Karpas-422 (cell line): ENCODE results near the gene NOTUM. TPM values are rescaled to one million over a fixed set of nuclear protein-coding genes. Genes with fewer than 3 reads are reported as not detected.

ENCODE experiments used
- DNase-seq: peaks from one replicate; pipeline ENCODE4 v3.0.0-alpha.2; 2015
- H2AFZ ChIP-seq: fragments of 200-600 bp; sonication (generic); 2 replicates; pipeline ENCODE4 v1.6.1; 2014; ENCODE audit warnings: antibody characterized with exemption, low read length, mixed read lengths
- H3K27ac ChIP-seq: fragments of 200-600 bp; sonication (generic); 2 replicates; pipeline ENCODE4 v1.5.1; 2014; ENCODE audit warnings: mild to moderate bottlenecking, low read length, moderate library complexity
- H3K27me3 ChIP-seq: fragments of 200-600 bp; sonication (generic); 2 replicates; pipeline ENCODE4 v1.6.1; 2014; ENCODE audit warnings: low read length, mixed read lengths
- H3K36me3 ChIP-seq: fragments of 200-600 bp; sonication (generic); 2 replicates; pipeline ENCODE4 v1.6.1; 2014; ENCODE audit warnings: low read length, mixed read lengths; ENCODE audit not compliant: insufficient read depth
- H3K4me1 ChIP-seq: fragments of 200-600 bp; sonication (generic); 2 replicates; pipeline ENCODE4 v1.6.1; 2014; ENCODE audit warnings: mild to moderate bottlenecking, low read length, mixed read lengths
- H3K4me2 ChIP-seq: fragments of 200-600 bp; sonication (generic); 2 replicates; pipeline ENCODE4 v1.6.1; 2014; ENCODE audit warnings: low read length, low read depth, mild to moderate bottlenecking; ENCODE audit not compliant: poor library complexity, severe bottlenecking
- H3K4me3 ChIP-seq: fragments of 200-600 bp; sonication (generic); 2 replicates; pipeline ENCODE4 v1.5.1; 2014; ENCODE audit warnings: mild to moderate bottlenecking, antibody characterized with exemption, low read length, mixed read lengths
- H3K79me2 ChIP-seq: fragments of 200-600 bp; sonication (generic); 2 replicates; pipeline ENCODE4 v1.6.1; 2014; ENCODE audit warnings: mild to moderate bottlenecking, low read length, mixed read lengths
- H3K9ac ChIP-seq: fragments of 200-600 bp; sonication (generic); 2 replicates; pipeline ENCODE4 v1.6.0; 2014; ENCODE audit warnings: low read length
- H3K9me2 ChIP-seq: fragments of 200-600 bp; sonication (generic), shearing (Covaris generic); replicated peaks from 2 replicates; pipeline ENCODE4 v1.6.0; 2014; ENCODE audit warnings: mild to moderate bottlenecking, low read length, moderate library complexity; ENCODE audit not compliant: insufficient read depth
- H3K9me3 ChIP-seq: fragments of 300-700, 200-600 bp; sonication (generic); 2 replicates; pipeline ENCODE4 v1.6.1; 2014; ENCODE audit warnings: low read length, mixed read lengths
- H4K20me1 ChIP-seq: fragments of 200-600 bp; sonication (generic); 2 replicates; pipeline ENCODE4 v1.6.1; 2014; ENCODE audit warnings: mild to moderate bottlenecking, antibody characterized with exemption, low read length, low read depth; ENCODE audit not compliant: insufficient read depth
- total RNA-seq: library from RNA; depleted of rRNA; stranded (reverse); fragments of >200 nt; shearing (Covaris generic); gene quantifications from 2 replicates; pipeline ENCODE4 v1.2.3, GENCODE V29; 2014; ENCODE audit warnings: low replicate concordance

Gene NOTUM
- total RNA-seq, 1 experiment from 2014 or later: not detected

DNA sequence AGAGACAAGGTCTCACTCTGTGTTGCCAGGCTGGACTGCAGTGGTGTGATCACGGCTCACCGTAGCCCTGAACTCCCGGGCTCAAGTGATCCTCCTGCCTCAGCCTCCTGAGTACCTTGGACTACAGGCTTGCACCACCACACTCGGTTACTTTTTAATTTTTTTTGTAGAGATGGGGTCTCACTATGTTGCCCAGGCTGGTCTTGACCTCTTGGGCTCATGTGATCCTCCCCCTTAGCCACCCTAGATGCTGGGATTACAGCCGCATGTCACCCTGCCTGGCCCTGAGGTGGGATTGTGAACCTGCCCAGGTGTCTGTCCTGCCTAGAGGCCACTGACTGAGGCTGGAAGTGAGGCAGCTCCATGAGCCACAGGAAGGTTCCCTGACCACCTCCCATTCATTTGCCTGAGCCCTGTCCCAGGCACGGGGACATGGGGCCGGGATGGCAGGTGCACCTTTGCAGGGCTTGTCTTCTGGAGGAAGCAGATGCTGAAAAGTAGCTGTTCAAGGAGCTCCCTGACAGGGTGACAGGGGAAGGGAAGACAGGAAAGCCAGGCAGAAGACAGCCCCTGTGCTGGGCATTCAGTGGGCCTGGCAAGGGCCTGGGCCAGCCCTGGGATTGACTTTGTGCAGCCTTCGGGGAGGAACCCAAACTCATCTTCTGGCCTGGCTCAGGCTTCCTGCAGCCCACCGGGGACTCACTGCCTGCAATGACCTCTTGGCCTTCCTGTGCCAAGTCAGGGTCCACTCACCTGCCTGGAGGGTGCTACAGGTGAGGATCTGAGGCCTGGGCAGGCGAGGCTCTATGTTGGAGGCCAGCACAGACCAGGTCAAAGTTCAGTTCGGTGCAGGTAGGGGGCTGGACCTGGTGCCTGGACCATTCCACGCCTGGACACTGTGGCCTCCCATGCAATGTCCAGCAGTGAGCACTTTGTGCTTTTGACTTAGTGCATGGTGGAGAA lies 8.1 kb upstream of the NOTUM start:
- Histone ChIP-seq H4K20me1 (no peaks in the 10 kb centered on the region), H3K4me3 (no peak overlapping the region), H3K79me2 (no peaks in the 10 kb centered on the region), H3K9me2 (no peaks in the 10 kb centered on the region), H3K36me3 (no peaks in the 10 kb centered on the region), H3K27ac (no peak overlapping the region), H3K4me2 (no peak overlapping the region), H3K4me1 (peaks cover 23% of the 10 kb centered on the region), H2AFZ (no peak overlapping the region), H3K9ac (no peak overlapping the region), H3K27me3 (no peaks in the 10 kb centered on the region), H3K9me3 (no peaks in the 10 kb centered on the region)
- DNase-seq: no peak

DNA sequence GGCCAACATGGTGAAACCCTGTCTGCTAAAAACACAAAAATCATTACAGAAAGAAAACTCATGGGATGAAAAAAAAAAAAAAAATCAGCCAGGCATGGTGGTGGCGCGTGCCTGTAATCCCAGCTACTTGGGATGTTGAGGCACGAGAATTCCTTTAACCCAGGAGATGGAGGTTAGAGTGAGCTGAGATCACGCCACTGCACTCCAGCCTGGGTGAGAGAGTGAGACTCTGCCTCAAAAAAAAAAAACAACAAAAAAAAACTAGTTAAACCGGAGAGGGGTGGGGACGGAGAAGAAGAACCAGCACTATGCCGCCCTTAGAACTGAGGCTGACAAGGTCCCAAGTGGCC lies 7.4 kb upstream of the NOTUM start:
- peak overlapping the region; percentile 71 for H3K9ac ChIP-seq
- H3K9me2 ChIP-seq: no peaks in the 10 kb centered on the region
- no peaks in the 10 kb centered on the region for H3K79me2 ChIP-seq
- no peaks in the 10 kb centered on the region for H3K27me3 ChIP-seq
- H3K27ac ChIP-seq: no peak overlapping the region
- peak overlapping the region; percentile 62; the same call in 1 of the 2 replicates for H3K4me3 ChIP-seq
- DNase-seq: no peak
- H4K20me1 ChIP-seq: no peaks in the 10 kb centered on the region
- H3K9me3 ChIP-seq: no peaks in the 10 kb centered on the region
- H3K4me2 ChIP-seq: peak overlapping the region; percentile 75
- H2AFZ ChIP-seq: peak overlapping the region; percentile 94; the same call in 1 of the 2 replicates
- H3K4me1 ChIP-seq: peaks cover 23% of the 10 kb centered on the region
- H3K36me3 ChIP-seq: no peaks in the 10 kb centered on the region

DNA sequence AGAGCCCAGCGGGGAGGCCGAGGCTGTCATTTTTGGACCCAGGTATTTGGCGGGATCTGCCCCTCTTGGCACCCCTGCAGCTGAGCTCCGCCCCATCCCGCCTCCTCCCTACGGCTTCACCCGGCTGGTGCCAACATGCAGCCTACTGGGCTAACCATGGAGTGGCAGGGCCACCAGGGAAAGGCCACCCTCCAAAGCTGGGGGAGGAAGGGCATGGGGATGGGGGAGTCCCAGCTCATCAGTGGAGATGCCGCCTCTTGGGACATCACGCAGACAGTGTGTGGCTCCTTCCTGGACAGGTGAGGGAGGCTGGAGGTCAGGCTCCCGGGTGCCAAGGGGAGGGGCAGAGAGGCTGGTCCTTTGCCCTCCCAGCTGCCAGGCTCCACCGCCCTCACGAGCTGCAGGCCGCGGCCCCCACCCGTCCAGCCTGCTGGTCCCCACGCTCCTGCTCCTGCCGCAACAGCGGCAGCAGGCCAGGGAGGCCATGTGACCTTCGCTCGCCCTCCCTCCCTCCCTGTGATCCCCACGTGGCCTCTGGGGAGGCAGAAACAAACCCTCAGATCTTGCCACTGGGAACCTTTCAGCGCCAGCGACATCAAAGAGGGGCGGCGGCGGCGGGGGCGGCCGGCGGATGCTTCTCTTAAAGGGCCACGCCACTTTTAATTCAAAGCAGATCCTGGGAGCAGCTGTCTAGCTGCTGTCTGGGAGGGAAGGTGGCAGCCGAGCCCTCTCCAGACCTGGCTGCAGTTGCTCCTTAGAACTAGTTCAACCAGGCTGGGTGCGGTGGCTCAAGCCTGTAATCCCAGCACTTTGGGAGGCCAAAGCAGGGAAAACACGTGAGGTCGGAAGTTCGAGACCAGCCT lies 6.8 kb upstream of the NOTUM start:
- Histone ChIP-seq H3K79me2 (no peaks in the 10 kb centered on the region), H3K36me3 (no peaks in the 10 kb centered on the region), H3K4me2 (peak overlapping the region; percentile 75), H3K9ac (peak overlapping the region; percentile 71), H2AFZ (peak overlapping the region; percentile 94), H3K27ac (no peak overlapping the region), H3K27me3 (no peaks in the 10 kb centered on the region), H3K9me3 (no peaks in the 10 kb centered on the region), H3K4me1 (peaks cover 23% of the 10 kb centered on the region), H3K9me2 (no peaks in the 10 kb centered on the region), H3K4me3 (peak overlapping the region; percentile 62), H4K20me1 (no peaks in the 10 kb centered on the region)
- peak; percentile 90 for DNase-seq

DNA sequence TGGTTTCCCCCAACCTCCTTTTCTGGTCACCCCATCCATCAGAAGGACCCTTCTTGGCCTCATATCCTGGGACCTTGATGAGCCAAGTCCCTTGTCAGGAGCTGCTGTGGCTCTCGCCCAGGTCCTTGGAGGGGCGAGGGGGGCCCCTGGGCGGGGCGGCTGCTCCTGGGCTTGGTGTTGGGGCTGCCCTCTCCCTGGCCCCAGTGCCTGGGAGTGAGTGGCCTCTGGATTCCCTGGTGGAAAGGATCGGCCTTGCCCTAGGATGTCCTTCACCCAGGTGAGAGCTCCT lies 6.2 kb upstream of the NOTUM start:
- H3K27ac ChIP-seq: no peak overlapping the region
- no peaks in the 10 kb centered on the region for H3K9me3 ChIP-seq
- DNase-seq: no peak
- H4K20me1 ChIP-seq: no peaks in the 10 kb centered on the region
- H3K4me2 ChIP-seq: peak overlapping the region; percentile 75
- no peaks in the 10 kb centered on the region for H3K27me3 ChIP-seq
- no peaks in the 10 kb centered on the region for H3K79me2 ChIP-seq
- H3K4me3 ChIP-seq: peak overlapping the region; percentile 62; the same call in 1 of the 2 replicates
- H3K4me1 ChIP-seq: peaks cover 23% of the 10 kb centered on the region
- H3K9me2 ChIP-seq: no peaks in the 10 kb centered on the region
- peak overlapping the region; percentile 71 for H3K9ac ChIP-seq
- H3K36me3 ChIP-seq: no peaks in the 10 kb centered on the region
- peak overlapping the region; percentile 94 for H2AFZ ChIP-seq

DNA sequence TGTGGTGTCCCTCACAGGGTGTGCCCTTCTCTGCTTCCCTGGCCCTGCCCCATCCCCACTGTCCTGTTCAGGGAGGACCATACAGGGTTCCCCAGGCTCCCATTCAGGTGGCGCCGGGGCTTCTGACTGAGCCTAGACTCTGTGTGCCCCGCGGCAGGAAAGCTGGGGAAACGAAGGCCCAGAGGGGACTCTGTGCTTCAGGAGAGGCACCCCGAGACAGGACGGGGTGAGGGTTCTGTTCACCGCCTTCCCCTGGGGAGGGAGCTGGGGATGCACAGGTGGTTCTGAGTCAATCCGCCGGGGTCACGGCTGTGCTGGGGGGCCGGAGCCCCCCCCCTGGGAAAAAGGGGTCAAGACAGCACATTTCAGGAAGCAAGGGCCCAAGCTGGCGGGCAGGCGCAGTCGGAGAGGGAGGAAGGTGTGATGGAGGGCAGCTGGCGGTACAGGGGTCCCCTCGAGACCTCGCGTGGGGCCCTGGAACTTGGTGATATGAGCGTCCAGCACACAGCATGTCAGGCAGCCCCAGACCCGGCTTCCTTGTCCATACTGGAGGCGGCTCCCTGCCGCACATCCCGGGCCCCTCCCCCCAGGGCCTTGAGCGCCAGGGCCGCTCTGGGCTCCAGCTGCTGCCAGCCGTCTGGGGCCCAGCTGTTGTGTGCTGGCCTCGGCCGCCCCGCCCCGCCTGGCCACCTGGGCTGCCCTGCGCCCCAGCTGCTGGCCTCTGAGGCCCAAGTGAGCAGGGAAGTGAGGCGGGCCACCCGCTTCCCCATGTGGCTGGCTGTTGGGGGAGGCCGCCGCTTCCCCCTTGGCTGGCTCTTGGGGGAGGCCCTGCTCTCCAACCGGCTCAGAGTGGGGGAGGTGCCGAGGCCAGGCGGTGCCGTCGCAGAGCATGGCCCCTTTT lies 5.6 kb upstream of the NOTUM start:
- H3K4me3 ChIP-seq: peak overlapping the region; percentile 62; the same call in 1 of the 2 replicates
- H3K36me3 ChIP-seq: no peaks in the 10 kb centered on the region
- peak overlapping the region; percentile 71 for H3K9ac ChIP-seq
- H3K9me3 ChIP-seq: no peaks in the 10 kb centered on the region
- H3K79me2 ChIP-seq: no peaks in the 10 kb centered on the region
- DNase-seq: peak; percentile 65
- no peaks in the 10 kb centered on the region for H4K20me1 ChIP-seq
- no peaks in the 10 kb centered on the region for H3K9me2 ChIP-seq
- peaks cover 23% of the 10 kb centered on the region for H3K4me1 ChIP-seq
- peak overlapping the region; percentile 94; the same call in 1 of the 2 replicates for H2AFZ ChIP-seq
- H3K27me3 ChIP-seq: no peaks in the 10 kb centered on the region
- H3K27ac ChIP-seq: no peak overlapping the region
- peak overlapping the region; percentile 75 for H3K4me2 ChIP-seq

DNA sequence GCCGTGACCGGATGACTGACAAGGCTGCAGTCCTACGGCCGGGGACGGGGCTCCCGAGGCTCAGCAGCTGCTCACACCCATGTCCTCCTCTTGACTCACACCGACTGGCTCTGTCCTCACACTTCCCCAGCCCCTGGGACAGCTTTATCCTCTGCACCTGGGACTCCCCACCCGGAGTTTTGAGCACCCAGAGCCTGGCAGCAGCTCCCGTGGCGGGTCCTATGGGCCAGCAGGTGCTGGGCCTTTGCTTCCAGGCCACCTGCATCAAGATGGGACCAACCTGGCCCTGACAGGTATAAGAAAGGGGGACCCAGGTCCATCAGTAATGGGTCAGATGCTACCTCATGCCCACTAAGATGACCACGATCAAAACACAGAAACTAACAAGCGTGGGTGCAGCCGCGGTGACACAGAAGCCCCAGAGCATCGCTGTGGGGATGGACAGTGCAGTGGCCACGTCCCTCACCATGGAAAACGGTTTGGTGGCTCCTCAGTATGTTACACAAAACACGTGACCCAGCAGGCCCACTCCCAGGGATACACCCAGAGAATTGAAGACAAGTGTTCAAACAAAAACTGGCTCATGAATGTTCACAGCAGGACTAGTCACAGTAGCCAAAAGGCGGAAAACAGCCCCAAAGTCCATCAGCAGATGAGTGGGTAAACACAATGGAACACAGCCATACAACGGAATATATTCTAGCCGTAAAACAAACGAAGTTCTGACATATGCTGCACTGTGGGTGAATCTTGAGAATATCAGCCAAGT lies 3.3 kb upstream of the NOTUM start:
- no peaks in the 10 kb centered on the region for H3K27me3 ChIP-seq
- no peaks in the 10 kb centered on the region for H4K20me1 ChIP-seq
- no peaks in the 10 kb centered on the region for H3K9me2 ChIP-seq
- H3K79me2 ChIP-seq: no peaks in the 10 kb centered on the region
- H3K9me3 ChIP-seq: no peaks in the 10 kb centered on the region
- no peak overlapping the region for H3K4me2 ChIP-seq
- DNase-seq: no peak
- no peak overlapping the region for H3K4me3 ChIP-seq
- H2AFZ ChIP-seq: no peak overlapping the region
- peaks cover 23% of the 10 kb centered on the region for H3K4me1 ChIP-seq
- no peak overlapping the region for H3K9ac ChIP-seq
- H3K36me3 ChIP-seq: no peaks in the 10 kb centered on the region
- H3K27ac ChIP-seq: no peak overlapping the region
